K562 (cell line): ENCODE data around the gene DPYSL4. TPM values are rescaled to one million over a fixed set of nuclear protein-coding genes. Genes with fewer than 3 reads are reported as not detected.

Source experiments
- ATAC-seq: fragments of 200-7000 bp; cut with Tn5 transposase; 3 replicates; pipeline ENCODE4 v1.9.1; 2020; ENCODE audit warnings: moderate library complexity
- BruUV-seq: library from RNA; stranded (reverse); fragments of 400-500 nt; replicated peaks from 2 replicates; lab custom pipeline; 2021; lab: Mats Ljungman, UMichigan
- CTCF ChIA-PET: fragments of 300-600 bp; formaldehyde crosslinking; extraction: SDS; loops from one replicate; lab custom pipeline; 2021; ENCODE audit warnings: low intra/inter-chr PET ratio; lab: Yijun Ruan, JAX
- POLR2A ChIA-PET: fragments of 300-600, 350-650 bp; sonication (Branson Sonifier 250); formaldehyde crosslinking; extraction: SDS; loops from one replicate; lab custom pipeline; 2021; ENCODE audit warnings: antibody characterized with exemption, inconsistent platforms; lab: Yijun Ruan, JAX
- DNase-seq, 4 experiments: peaks; one replicate each; pipeline versions ENCODE4 v3.0.0 to v3.0.0-alpha.2; 2011 to 2018; ENCODE audit warnings: low spot score in 3 of 4, mixed read lengths in 3 of 4; ENCODE audit errors: extremely low read depth in 1 of 4
- FAIRE-seq: peaks from 2 replicates; lab custom pipeline; 2011; peaks lifted over from hg19 to GRCh38; lab: Jason Lieb, UNC
- H2AFZ ChIP-seq: 2 replicates; pipeline ENCODE4 v1.6.0; 2011; ENCODE audit warnings: low read depth, low read length, control low read depth, inconsistent platforms
- H3K27ac ChIP-seq: fragments of 200-600 bp; 3 replicates; pipeline ENCODE4 v1.8.0; 2011; ENCODE audit warnings: low read depth, mild to moderate bottlenecking, control low read depth, inconsistent platforms, low read length, moderate library complexity, mixed read lengths; ENCODE audit errors: extremely low read depth
- H3K27me3 ChIP-seq, 2 experiments: fragments of 300-600 bp in 1 of 2; 2 replicates in 1 of 2; 3 replicates in 1 of 2; pipeline versions ENCODE4 v1.6.0 to v1.8.0; 2011; ENCODE audit warnings: inconsistent platforms in 2 of 2, low read length in 2 of 2, mild to moderate bottlenecking in 1 of 2, mixed read lengths in 1 of 2, moderate library complexity in 1 of 2; ENCODE audit not compliant: control insufficient read depth in 2 of 2, insufficient read depth in 2 of 2
- H3K36me3 ChIP-seq: fragments of 300-600 bp; 3 replicates; pipeline ENCODE4 v1.8.0; 2011; ENCODE audit warnings: mild to moderate bottlenecking, low read length, inconsistent platforms; ENCODE audit not compliant: control insufficient read depth, insufficient read depth
- H3K4me1 ChIP-seq, 2 experiments: fragments of 200-600 bp in 1 of 2; replicated peaks in 1 of 2; 2 replicates in 1 of 2; 3 replicates in 1 of 2; pipeline versions ENCODE4 v1.5.1 to v1.8.0; 2011; ENCODE audit warnings: inconsistent platforms in 2 of 2, low read length in 2 of 2, mild to moderate bottlenecking in 1 of 2, mixed read lengths in 1 of 2, moderate library complexity in 1 of 2; ENCODE audit not compliant: control insufficient read depth in 2 of 2, insufficient read depth in 2 of 2
- H3K4me2 ChIP-seq: 2 replicates; pipeline ENCODE4 v1.6.1; 2011; ENCODE audit warnings: low read length, control low read depth, inconsistent platforms, mixed read lengths; ENCODE audit not compliant: insufficient read depth
- H3K4me3 ChIP-seq: fragments of 200-600 bp; sonication (generic), shearing (Covaris generic); 2 replicates; pipeline ENCODE4 v1.5.1; 2016; ENCODE audit warnings: control low read depth, inconsistent platforms
- H3K79me2 ChIP-seq: fragments of 200-600 bp; 3 replicates; pipeline ENCODE4 v1.8.0; 2011; ENCODE audit warnings: low read length, inconsistent platforms; ENCODE audit not compliant: control insufficient read depth, insufficient read depth
- H3K9ac ChIP-seq, 2 experiments: 2 replicates each; pipeline versions ENCODE4 v1.6.0 to v1.6.1; 2011; ENCODE audit warnings: low read depth in 2 of 2, low read length in 2 of 2, control low read depth in 1 of 2, inconsistent platforms in 1 of 2, mild to moderate bottlenecking in 1 of 2, mixed read lengths in 1 of 2; ENCODE audit not compliant: insufficient read depth in 1 of 2
- H3K9me1 ChIP-seq: one replicate; pipeline ENCODE4 v1.6.0; 2011; ENCODE audit warnings: inconsistent platforms, mild to moderate bottlenecking, low read length, moderate library complexity; ENCODE audit not compliant: control insufficient read depth, insufficient read depth
- H3K9me3 ChIP-seq: replicated peaks from 2 replicates; pipeline ENCODE4 v1.5.1; 2011; ENCODE audit warnings: low read depth, low read length, inconsistent platforms; ENCODE audit not compliant: control insufficient read depth, insufficient read depth
- H4K20me1 ChIP-seq: replicated peaks from 2 replicates; pipeline ENCODE4 v1.6.1; 2011; ENCODE audit warnings: low read length, inconsistent platforms, mixed read lengths; ENCODE audit not compliant: control insufficient read depth, insufficient read depth
- EGR1 ChIP-seq: fragments of 450-650 bp; conservative IDR thresholded peaks from 2 replicates; pipeline ENCODE4 v1.6.1; 2017; ENCODE audit warnings: mild to moderate bottlenecking
- MCM3 ChIP-seq: fragments of 450-650 bp; IDR thresholded peaks from 2 replicates; pipeline ENCODE4 v1.6.1; 2016
- SREBF2 ChIP-seq: sonication (generic); formaldehyde crosslinking; IDR thresholded peaks from 2 replicates; pipeline ENCODE4 v1.4.0; 2020; ENCODE audit warnings: mild to moderate bottlenecking, missing genetic modification reagents
- TBL1XR1 ChIP-seq, 2 experiments: IDR thresholded peaks; 2 replicates each; pipeline ENCODE4 v1.6.1; 2012; ENCODE audit warnings: improper control_type of control experiment in 2 of 2, low read length in 2 of 2, mild to moderate bottlenecking in 1 of 2
- ZBTB34 ChIP-seq: fragments of 250-450 bp; sonication (Bioruptor Pico); IDR thresholded peaks from 2 replicates; pipeline ENCODE4 v1.8.0; 2021; ENCODE audit warnings: mild to moderate bottlenecking, moderate library complexity
- ZFX ChIP-seq: sonication (generic); formaldehyde crosslinking; IDR thresholded peaks from 2 replicates; pipeline ENCODE4 v1.8.0; 2022; ENCODE audit warnings: mild to moderate bottlenecking, missing genetic modification reagents, moderate library complexity
- ZNF696 ChIP-seq: fragments of 250-450 bp; sonication (Bioruptor Pico); conservative IDR thresholded peaks from 2 replicates; pipeline ENCODE4 v1.4.0; 2020; ENCODE audit warnings: mild to moderate bottlenecking, moderate library complexity
- WGBS: fragments of 100-300 bp; shearing (Covaris generic); methylation state at CpG from one replicate; pipeline ENCODE4 v1.1.6; 2016; ENCODE audit warnings: low coverage, mixed read lengths; ENCODE audit not compliant: insufficient coverage; ENCODE audit errors: missing lambda C conversion rate; 5-methylcytosine and 5-hydroxymethylcytosine counted together
- in situ Hi-C: fragments of 300-500 bp; cut with MboI; formaldehyde crosslinking; loops from 4 replicates; pipeline ENCODE4 v1.15.0; 2018; ENCODE audit warnings: inconsistent platforms, mixed read lengths
- intact Hi-C: fragments of 100-400 bp; cut with micrococcal nuclease; formaldehyde crosslinking; loops from 2 replicates; pipeline ENCODE4 v1.14.2; 2022
- polyA plus RNA-seq, 8 experiments: library from polyadenylated mRNA; depleted of rRNA in 4 of 8; stranded (reverse) in 5 of 8; unstranded in 3 of 8; fragments of >200 nt; fragmentation: Nextera tagmentation in 2 of 8; fragmentation: Illumina TruSeq in 1 of 8; extraction: Ambion mirVana in 2 of 8; extraction: Trizol in 1 of 8; gene quantifications; 2 replicates each; pipeline versions ENCODE4 v1.2.1 to v1.2.3, GENCODE V29; 2011 to 2014; ENCODE audit warnings: inconsistent platforms in 1 of 8, missing spikeins in 1 of 8
- total RNA-seq, 7 experiments: library from RNA; depleted of rRNA in 6 of 7; stranded (reverse); fragments of >200 nt in 6 of 7; fragmentation: Illumina TruSeq in 2 of 7; extraction: Trizol in 2 of 7; gene quantifications; 2 replicates each; pipeline versions ENCODE4 v1.2.1 to v1.2.3, GENCODE V29; 2011 to 2021; ENCODE audit warnings: low replicate concordance in 1 of 7
- TF ChIP-seq, protein P1 (sequence below): fragments of 250-450 bp; sonication (Bioruptor Pico); IDR thresholded peaks from 2 replicates; pipeline ENCODE4 v1.9.0; 2021; ENCODE audit warnings: mild to moderate bottlenecking

Gene DPYSL4
- total and polyA plus RNA-seq, 9 of the 15 experiments (the other 6 are each of a cell fraction or from before 2014, with no cell fraction given) = 0.03 TPM; not detected in 8

- no peak for ATAC-seq
- in situ Hi-C loops = no loop called here
Observed at GRCh38 chr10:132237396-132237795, 50.6 kb downstream of the DPYSL4 start.

More at GRCh38 chr10:132237396-132237795, 50.6 kb downstream of the DPYSL4 start:
- FAIRE-seq (no peak), DNase-seq (no peak)
- H3K4me1 ChIP-seq = peaks cover 0 to 20% of the 10 kb centered on the region in 2 experiments; a peak in 2 of 5 replicates
- H3K9me3 ChIP-seq = no peaks in the 10 kb centered on the region
- H3K9me1 ChIP-seq = no peaks in the 10 kb centered on the region
- WGBS = 4% methylated on average over 8 of the region's 15 CpGs
- no peak overlapping the region for H3K27ac ChIP-seq
- BruUV-seq = no TSS peak
- H3K9ac ChIP-seq = no peak overlapping the region
- H3K27me3 ChIP-seq = peaks cover 24 to 94% of the 10 kb centered on the region in 2 experiments; a peak in 3 of 5 replicates
- no peak overlapping the region for H2AFZ ChIP-seq
- H3K4me3 ChIP-seq = no peak overlapping the region
- intact Hi-C loops = no loop called here
- H3K4me2 ChIP-seq = no peak overlapping the region
- TF ChIP-seq EGR1 (no peak), MCM3 (no peak), TBL1XR1 (IDR thresholded peaks at IDR 0.05; ENCODE audit: low read length in 2 of 2) (no peak), SREBF2 (no peak), ZNF696 (no peak), ZBTB34 (CRISPR knock-in tag) (no peak), ZFX (CRISPR knock-in tag) (no peak)
- TF ChIP-seq, protein P1, sequence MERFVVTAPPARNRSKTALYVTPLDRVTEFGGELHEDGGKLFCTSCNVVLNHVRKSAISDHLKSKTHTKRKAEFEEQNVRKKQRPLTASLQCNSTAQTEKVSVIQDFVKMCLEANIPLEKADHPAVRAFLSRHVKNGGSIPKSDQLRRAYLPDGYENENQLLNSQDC (CRISPR knock-in tag) = no peak
- no peaks in the 10 kb centered on the region for H3K36me3 ChIP-seq
- H4K20me1 ChIP-seq = peaks cover 6% of the 10 kb centered on the region; the same call in 1 of the 2 replicates
- H3K79me2 ChIP-seq = no peaks in the 10 kb centered on the region
- POLR2A ChIA-PET = interaction anchor here (1.3 kb wide), 1 partner anchor 16 kb away, joined by 3 read pairs; no protein-coding TSS in a partner anchor
- CTCF ChIA-PET = no interaction called here
